ENCODE measurements around the gene OSBP2. TPM values are rescaled to one million over a fixed set of nuclear protein-coding genes. Genes with fewer than 3 reads are reported as not detected.

The OSBP2 gene
- total and polyA plus RNA-seq, 2 of the 13 experiments (the other 11 are each of a cell fraction or from before 2014, with no cell fraction given) = 5.0 to 7.7 TPM

GRCh38 chr22:30927806-30928205, 233.1 kb downstream of the OSBP2 start (continued):
- no peak for TF ChIP-seq ZNF687 (CRISPR knock-in tag; IDR thresholded peaks at IDR 0.05)

DNA sequence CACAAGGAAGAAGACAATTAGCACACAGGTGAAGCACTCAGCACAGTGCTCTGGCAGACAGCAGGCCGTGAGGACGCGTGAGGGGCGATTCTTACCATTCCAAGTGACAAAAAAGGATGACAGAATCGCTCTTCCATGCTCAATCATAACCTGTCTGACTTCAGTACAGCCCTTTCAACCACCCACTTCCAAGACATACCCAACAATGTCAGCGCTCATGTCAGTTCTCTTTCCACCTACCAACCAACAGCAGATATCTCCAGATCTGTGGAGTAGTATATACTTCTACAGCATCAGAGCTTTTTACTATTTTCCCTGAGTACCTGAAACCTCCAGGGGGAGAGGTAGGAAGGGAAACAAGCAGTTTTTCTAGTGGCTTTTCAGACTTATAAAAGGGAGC, 233.7 kb downstream of the OSBP2 start:
- POLR2A ChIA-PET = no interaction called here
- FAIRE-seq (no peak), ATAC-seq (no peak), DNase-seq (ENCODE audit: low spot score) (no peak)
- peaks cover 44 to 84% of the 10 kb centered on the region in 2 experiments for H3K36me3 ChIP-seq (replicated peaks in 1 of 2; ENCODE audit: control insufficient read depth in 1 of 2, insufficient read depth in 2 of 2, low read length in 2 of 2)
- H4K20me1 ChIP-seq (ENCODE audit: insufficient read depth, low read length) = no peaks in the 10 kb centered on the region; the same call in 1 of the 2 replicates
- WGBS (ENCODE audit: low lambda C conversion rate) = 100% methylated on average over 6 of the region's 6 CpGs
- H3K4me2 ChIP-seq (ENCODE audit: low read depth, low read length) = no peak overlapping the region
- no TSS peak for BruUV-seq (replicated peaks)
- no peaks in the 10 kb centered on the region for H3K27me3 ChIP-seq (ENCODE audit: control insufficient read depth in 1 of 2, insufficient read depth in 2 of 2, low read length in 2 of 2)
- TF ChIP-seq ZNF570 (CRISPR knock-in tag; IDR thresholded peaks at IDR 0.05; ENCODE audit: borderline replicate concordance) (no peak), TCF12 (IDR thresholded peaks at IDR 0.05) (no peak), TCF12 (CRISPR knock-in tag; IDR thresholded peaks at IDR 0.05) (no peak), NR2F2 (IDR thresholded peaks at IDR 0.05; ENCODE audit: borderline replicate concordance, low read depth) (no peak), NFKBIZ (CRISPR knock-in tag; IDR thresholded peaks at IDR 0.05) (no peak), MEIS1 (CRISPR knock-in tag; IDR thresholded peaks at IDR 0.05; ENCODE audit: borderline replicate concordance) (no peak), KDM3A (CRISPR knock-in tag; IDR thresholded peaks at IDR 0.05; ENCODE audit: low read depth) (no peak), MAFG (CRISPR knock-in tag; IDR thresholded peaks at IDR 0.05) (no peak), ZGPAT (CRISPR knock-in tag; IDR thresholded peaks at IDR 0.05) (no peak), NFKB2 (CRISPR knock-in tag; IDR thresholded peaks at IDR 0.05; ENCODE audit: borderline replicate concordance) (no peak), POLR2A (IDR thresholded peaks at IDR 0.05; ENCODE audit: insufficient read depth in 1 of 2, low read depth in 2 of 2, low read length in 2 of 2) (no peak)
- TF ChIP-seq, protein P1, sequence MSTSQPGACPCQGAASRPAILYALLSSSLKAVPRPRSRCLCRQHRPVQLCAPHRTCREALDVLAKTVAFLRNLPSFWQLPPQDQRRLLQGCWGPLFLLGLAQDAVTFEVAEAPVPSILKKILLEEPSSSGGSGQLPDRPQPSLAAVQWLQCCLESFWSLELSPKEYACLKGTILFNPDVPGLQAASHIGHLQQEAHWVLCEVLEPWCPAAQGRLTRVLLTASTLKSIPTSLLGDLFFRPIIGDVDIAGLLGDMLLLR (CRISPR knock-in tag; IDR thresholded peaks at IDR 0.05) = no peak
- H3K4me1 ChIP-seq (ENCODE audit: insufficient read depth, low read length) = no peaks in the 10 kb centered on the region
- H3K27ac ChIP-seq (ENCODE audit: extremely low read length, insufficient read depth, low read length) = no peak overlapping the region
- CTCF ChIA-PET (ENCODE audit: low intra/inter-chr PET ratio, low total read pairs) = no interaction called here
- no peaks in the 10 kb centered on the region for H3K9me3 ChIP-seq (ENCODE audit: low read length)
- no peak overlapping the region for H3K4me3 ChIP-seq (replicated peaks in 1 of 3; ENCODE audit: insufficient read depth in 1 of 3, low read depth in 2 of 3, low read length in 3 of 3)
- no peak overlapping the region for H2AFZ ChIP-seq (ENCODE audit: low read length)
- no peaks in the 10 kb centered on the region for H3K79me2 ChIP-seq (ENCODE audit: insufficient read depth, low read length)
- in situ Hi-C loops (cut with HindIII; ENCODE audit: extremely low pct_ligation_motif_present, low pct_unique_long_range_greater_than_20kb) (no loop called here), intact Hi-C loops (cut with micrococcal nuclease; ENCODE audit: unreplicated experiment) (no loop called here)
- no peak overlapping the region for H3K9ac ChIP-seq (ENCODE audit: insufficient read depth, low read depth, low read length)
